Endodermal cell (in vitro differentiated cells): ENCODE data around the gene PI4KA. TPM values are rescaled to one million over a fixed set of nuclear protein-coding genes. Genes with fewer than 3 reads are reported as not detected.
"Not testable (repeated sequence)": the region's sequence is repeated elsewhere in the genome, so short reads cannot be mapped to it uniquely, and the experiment has no call there.

Experiments used
- DNase-seq: peaks from one replicate; pipeline ENCODE4 v3.0.0-alpha.2; 2017
- H3K27ac ChIP-seq: 2 replicates; pipeline ENCODE4 v1.5.1; 2013; ENCODE audit warnings: mild to moderate bottlenecking, low read depth, low read length, moderate library complexity
- H3K27me3 ChIP-seq: 2 replicates; pipeline ENCODE4 v1.6.1; 2013; ENCODE audit warnings: mild to moderate bottlenecking, low read length, moderate library complexity; ENCODE audit not compliant: insufficient read depth, control insufficient read depth, poor library complexity, severe bottlenecking
- H3K36me3 ChIP-seq: 2 replicates; pipeline ENCODE4 v1.7.0; 2013; ENCODE audit warnings: mild to moderate bottlenecking, low read length, moderate library complexity; ENCODE audit not compliant: control insufficient read depth, insufficient read depth
- H3K4me1 ChIP-seq: one replicate; pipeline ENCODE4 v1.7.0; 2013; ENCODE audit warnings: low read length; ENCODE audit not compliant: control insufficient read depth, insufficient read depth
- H3K4me3 ChIP-seq: 2 replicates; pipeline ENCODE4 v1.5.1; 2013; ENCODE audit warnings: mild to moderate bottlenecking, low read length, moderate library complexity
- H3K9ac ChIP-seq: 2 replicates; pipeline ENCODE4 v1.6.1; 2013; ENCODE audit warnings: mild to moderate bottlenecking, low read length, moderate library complexity; ENCODE audit not compliant: poor library complexity, severe bottlenecking; ENCODE audit errors: extremely low read depth
- H3K9me3 ChIP-seq: 2 replicates; pipeline ENCODE4 v1.6.1; 2013; ENCODE audit warnings: mild to moderate bottlenecking, low read length, moderate library complexity; ENCODE audit not compliant: control insufficient read depth
- H3K27ac Mint-ChIP-seq: 2 replicates; pipeline ENCODE4 v1.8.0; 2020; ENCODE audit warnings: mixed read lengths
- H3K27me3 Mint-ChIP-seq: 2 replicates; pipeline ENCODE4 v1.8.0; 2021; ENCODE audit warnings: mild to moderate bottlenecking, mixed read lengths; ENCODE audit not compliant: insufficient read depth
- H3K36me3 Mint-ChIP-seq: 2 replicates; pipeline ENCODE4 v1.8.0; 2020; ENCODE audit warnings: low read depth, mixed read lengths
- H3K4me1 Mint-ChIP-seq: 2 replicates; pipeline ENCODE4 v1.8.0; 2020; ENCODE audit warnings: mixed read lengths
- H3K4me3 Mint-ChIP-seq: 2 replicates; pipeline ENCODE4 v1.8.0; 2020; ENCODE audit warnings: mild to moderate bottlenecking, moderate library complexity, mixed read lengths
- H3K9me3 Mint-ChIP-seq: 2 replicates; pipeline ENCODE4 v1.8.0; 2020; ENCODE audit warnings: mild to moderate bottlenecking, mixed read lengths
- CTCF ChIP-seq: fragments of 200-600 bp; sonication (generic); conservative IDR thresholded peaks from 2 replicates; pipeline ENCODE4 v1.5.0; 2021; ENCODE audit warnings: antibody characterized with exemption, mild to moderate bottlenecking
- WGBS, 2 experiments: methylation state at CpG; one replicate each; pipeline versions ENCODE4 v1.1.5 to v1.1.7; 2013; ENCODE audit warnings: missing lambda C conversion rate in 2 of 2, mixed read lengths in 1 of 2; ENCODE audit not compliant: insufficient coverage in 1 of 2, insufficient read length in 1 of 2; 5-methylcytosine and 5-hydroxymethylcytosine counted together
- total RNA-seq, 2 donors: library from RNA; stranded (reverse); fragmentation: NEBNext Ultra II Directional in 1 of 2; extraction: Animal tissue kit (Norgen Biotek cat#: 25700) in 1 of 2; gene quantifications; 2 replicates in 1 of 2; 3 replicates in 1 of 2; pipeline ENCODE4 v1.2.1, GENCODE V29; 2021

The PI4KA gene
- total RNA-seq, 2 donors from 2014 or later, result 49.0 to 62.0 TPM

DNA sequence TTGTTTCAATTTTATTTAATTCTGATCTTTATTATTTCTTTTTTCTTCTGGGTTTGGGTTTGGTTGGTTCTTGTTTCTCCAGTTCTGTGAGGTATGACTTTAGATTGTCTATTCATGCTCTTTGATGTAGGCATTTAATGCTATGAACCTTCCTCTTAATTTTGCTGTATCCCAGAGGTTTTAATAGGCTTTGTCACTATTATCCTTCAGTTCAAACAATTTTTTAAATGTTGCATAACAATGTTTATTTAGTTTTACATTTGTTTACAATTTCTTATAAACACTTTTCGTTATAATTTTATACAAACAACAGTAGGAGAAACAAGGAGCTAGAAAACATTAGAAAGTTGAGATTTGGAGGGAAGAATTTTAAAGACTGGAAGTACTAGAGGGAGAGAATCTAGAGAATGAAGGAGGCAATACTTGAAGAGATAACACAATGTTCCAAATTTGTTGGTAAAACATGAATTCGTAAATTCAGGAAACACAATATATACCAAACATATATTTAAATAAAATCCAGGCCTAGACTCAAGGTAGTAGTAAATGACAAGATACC, 180.8 kb downstream of the PI4KA start:
- Mint-ChIP-seq H3K9me3 (peaks cover 10% of the 10 kb centered on the region), H3K27me3 (no peaks in the 10 kb centered on the region), H3K27ac (no peak overlapping the region), H3K4me3 (no peak overlapping the region), H3K36me3 (peaks cover 2% of the 10 kb centered on the region), H3K4me1 (no peaks in the 10 kb centered on the region)
- Histone ChIP-seq H3K27me3 (no peaks in the 10 kb centered on the region), H3K36me3 (no peaks in the 10 kb centered on the region), H3K9ac (no peak overlapping the region), H3K4me3 (no peak overlapping the region), H3K4me1 (no peaks in the 10 kb centered on the region), H3K27ac (no peak overlapping the region), H3K9me3 (no peaks in the 10 kb centered on the region)
- DNase-seq, result no peak
- TF ChIP-seq CTCF, result no peak
- WGBS, 2 experiments, result 80 to 89% methylated on average over 1 of the region's 2 CpGs

DNA sequence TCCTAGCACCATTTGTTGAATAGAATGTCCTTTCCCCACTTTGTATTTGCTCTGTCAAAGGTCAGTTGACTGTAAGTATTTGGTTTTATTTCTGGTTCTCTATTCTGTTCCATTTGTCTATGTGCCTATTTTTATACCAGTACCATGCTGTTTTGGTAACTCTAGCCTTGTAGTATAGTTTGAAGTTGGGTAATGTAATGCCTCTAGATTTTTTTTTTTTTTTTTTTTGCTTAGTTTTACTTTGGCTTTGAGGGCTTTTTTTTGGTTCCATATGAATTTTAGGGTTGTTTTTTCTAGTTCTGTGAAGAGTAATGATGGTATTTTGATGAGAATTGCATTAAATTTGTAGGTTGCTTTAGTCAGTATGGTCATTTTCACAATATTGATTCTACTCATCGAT, 183.0 kb downstream of the PI4KA start:
- WGBS, 2 experiments, result 90% methylated on average over 1 of the region's 1 CpG; no CpG with 5 or more reads in 1 of the 2 experiments
- not testable (repeated sequence) for H3K27ac Mint-ChIP-seq, H3K36me3 ChIP-seq

GRCh38 chr22:20674998-20675397, 183.6 kb downstream of the PI4KA start:
- Mint-ChIP-seq H3K9me3 (peaks cover 10% of the 10 kb centered on the region), H3K4me3 (no peak overlapping the region), H3K4me1 (no peaks in the 10 kb centered on the region), H3K27ac (no peak overlapping the region), H3K36me3 (peaks cover 2% of the 10 kb centered on the region), H3K27me3 (no peaks in the 10 kb centered on the region)
- Histone ChIP-seq H3K4me3 (no peak overlapping the region), H3K27ac (no peak overlapping the region), H3K36me3 (no peaks in the 10 kb centered on the region), H3K9ac (no peak overlapping the region), H3K9me3 (no peaks in the 10 kb centered on the region), H3K27me3 (no peaks in the 10 kb centered on the region), H3K4me1 (no peaks in the 10 kb centered on the region)
- no peak for TF ChIP-seq CTCF
- no peak for DNase-seq

More for the DNA sequence above, 183.0 kb downstream of the PI4KA start:
- DNase-seq, H3K4me3 Mint-ChIP-seq, H3K27me3 ChIP-seq, H3K27me3 Mint-ChIP-seq, H3K4me1 Mint-ChIP-seq, H3K9me3 ChIP-seq, H3K9ac ChIP-seq, H3K36me3 Mint-ChIP-seq, H3K4me3 ChIP-seq, H3K4me1 ChIP-seq, H3K27ac ChIP-seq: not testable (repeated sequence)
- H3K9me3 Mint-ChIP-seq, result peaks cover 10% of the 10 kb centered on the region
